HepG2 (cell line): ENCODE results near the gene ZSWIM5. TPM values are rescaled to one million over a fixed set of nuclear protein-coding genes. Genes with fewer than 3 reads are reported as not detected.

ENCODE experiments used
- ARHGAP35 ChIP-seq: sonication (generic); formaldehyde crosslinking; IDR thresholded peaks from 2 replicates; pipeline ENCODE4 v1.9.0; 2022; ENCODE audit warnings: mild to moderate bottlenecking, inconsistent platforms, moderate library complexity, missing genetic modification reagents, borderline replicate concordance
- ARNT2 ChIP-seq: sonication (generic); formaldehyde crosslinking; IDR thresholded peaks from 2 replicates; pipeline ENCODE4 v1.8.0; 2022; ENCODE audit warnings: mild to moderate bottlenecking, low read depth, missing genetic modification reagents, moderate library complexity
- ATF3 ChIP-seq: sonication (generic); formaldehyde crosslinking; IDR thresholded peaks from 2 replicates; pipeline ENCODE4 v1.4.0; 2020; ENCODE audit warnings: missing genetic modification reagents
- BCLAF1 ChIP-seq: fragments of 450-650 bp; IDR thresholded peaks from 2 replicates; pipeline ENCODE4 v1.6.1; 2017; ENCODE audit warnings: mild to moderate bottlenecking
- CBX1 ChIP-seq: IDR thresholded peaks from one replicate; pipeline ENCODE4 v1.6.1; 2016; ENCODE audit warnings: antibody characterized with exemption, low read depth
- FOXK1 ChIP-seq: sonication (generic); formaldehyde crosslinking; IDR thresholded peaks from 2 replicates; pipeline ENCODE4 v1.4.0; 2020; ENCODE audit warnings: low read depth, missing genetic modification reagents, borderline replicate concordance
- HINFP ChIP-seq: sonication (generic); formaldehyde crosslinking; IDR thresholded peaks from 2 replicates; pipeline ENCODE4 v1.4.0; 2020; ENCODE audit warnings: low read depth, mild to moderate bottlenecking, missing genetic modification reagents
- HNRNPK ChIP-seq: fragments of 200-400 bp; formaldehyde crosslinking; IDR thresholded peaks from 2 replicates; pipeline ENCODE4 v1.6.1; 2018; ENCODE audit warnings: low read length, low read depth, moderate library complexity, mild to moderate bottlenecking; ENCODE audit not compliant: poor library complexity, severe bottlenecking
- HOXA7 ChIP-seq: sonication (generic); formaldehyde crosslinking; IDR thresholded peaks from 2 replicates; pipeline ENCODE4 v1.8.1; 2022; ENCODE audit warnings: mild to moderate bottlenecking, missing genetic modification reagents, moderate library complexity
- KDM3A ChIP-seq: IDR thresholded peaks from 2 replicates; pipeline ENCODE4 v1.6.1; 2018; ENCODE audit warnings: low read depth, missing compliant biosample characterization
- MAX ChIP-seq: IDR thresholded peaks from 2 replicates; pipeline ENCODE4 v1.6.1; 2012; ENCODE audit warnings: inconsistent platforms
- NCOA5 ChIP-seq: sonication (generic); formaldehyde crosslinking; IDR thresholded peaks from 2 replicates; pipeline ENCODE4 v1.4.0; 2020; ENCODE audit warnings: missing genetic modification reagents
- NFKB2 ChIP-seq: sonication (generic); formaldehyde crosslinking; IDR thresholded peaks from 2 replicates; pipeline ENCODE4 v1.4.0; 2020; ENCODE audit warnings: missing genetic modification reagents, borderline replicate concordance
- NR2F6 ChIP-seq, 2 experiments: IDR thresholded peaks; 2 replicates each; pipeline ENCODE4 v1.6.1; 2016; ENCODE audit warnings: antibody characterized with exemption in 1 of 2, mild to moderate bottlenecking in 1 of 2
- RNF2 ChIP-seq: fragments of 450-650 bp; conservative IDR thresholded peaks from 2 replicates; pipeline ENCODE4 v1.6.1; 2016; ENCODE audit warnings: low read depth
- SKI ChIP-seq: fragments of 450-650 bp; IDR thresholded peaks from one replicate; pipeline ENCODE4 v1.6.1; 2018; ENCODE audit warnings: mild to moderate bottlenecking; ENCODE audit not compliant: partially characterized antibody
- ZBTB38 ChIP-seq: sonication (generic); formaldehyde crosslinking; IDR thresholded peaks from 2 replicates; pipeline ENCODE4 v1.5.1; 2020; ENCODE audit warnings: mild to moderate bottlenecking, missing genetic modification reagents
- ZNF124 ChIP-seq: sonication (generic); formaldehyde crosslinking; IDR thresholded peaks from 2 replicates; pipeline ENCODE4 v1.4.0; 2020; ENCODE audit warnings: missing genetic modification reagents
- ZNF30 ChIP-seq: sonication (generic); formaldehyde crosslinking; IDR thresholded peaks from 2 replicates; pipeline ENCODE4 v1.5.0; 2020; ENCODE audit warnings: mild to moderate bottlenecking, missing genetic modification reagents
- ZNF382 ChIP-seq: sonication (generic); formaldehyde crosslinking; IDR thresholded peaks from 2 replicates; pipeline ENCODE4 v1.5.0; 2020; ENCODE audit warnings: missing genetic modification reagents, mild to moderate bottlenecking, borderline replicate concordance
- ZNF383 ChIP-seq: sonication (generic); formaldehyde crosslinking; IDR thresholded peaks from 2 replicates; pipeline ENCODE4 v1.4.0; 2020; ENCODE audit warnings: missing genetic modification reagents, mild to moderate bottlenecking, borderline replicate concordance
- ZNF501 ChIP-seq: sonication (generic); formaldehyde crosslinking; IDR thresholded peaks from 2 replicates; pipeline ENCODE4 v1.5.1; 2020; ENCODE audit warnings: mild to moderate bottlenecking, moderate library complexity, missing genetic modification reagents
- ZNF562 ChIP-seq: sonication (generic); formaldehyde crosslinking; IDR thresholded peaks from 2 replicates; pipeline ENCODE4 v1.8.0; 2022; ENCODE audit warnings: missing genetic modification reagents, borderline replicate concordance
- ZNF569 ChIP-seq: sonication (generic); formaldehyde crosslinking; IDR thresholded peaks from 2 replicates; pipeline ENCODE4 v1.5.0; 2020; ENCODE audit warnings: mild to moderate bottlenecking, missing genetic modification reagents, moderate library complexity, borderline replicate concordance
- ZNF7 ChIP-seq: IDR thresholded peaks from 2 replicates; pipeline ENCODE4 v1.6.1; 2016; ENCODE audit warnings: missing biosample characterization, missing genetic modification reagents
- ZNF747 ChIP-seq: sonication (generic); formaldehyde crosslinking; IDR thresholded peaks from 2 replicates; pipeline ENCODE4 v1.8.1; 2023; ENCODE audit warnings: missing genetic modification reagents, mild to moderate bottlenecking, borderline replicate concordance
- polyA plus RNA-seq, 8 experiments: library from polyadenylated mRNA; depleted of rRNA in 3 of 8; stranded (reverse) in 7 of 8; unstranded in 1 of 8; fragments of >200 nt; fragmentation: Illumina TruSeq in 4 of 8; extraction: Trizol in 4 of 8; gene quantifications; 2 replicates each; pipeline versions ENCODE4 v1.2.1 to v1.2.3, GENCODE V29; 2011 to 2016; ENCODE audit warnings: low read depth in 4 of 8, missing spikeins in 1 of 8, mixed read lengths in 1 of 8; ENCODE audit not compliant: insufficient read depth in 1 of 8
- total RNA-seq, 5 experiments: library from RNA; depleted of rRNA; stranded (reverse); fragments of >200 nt; fragmentation: Illumina TruSeq; extraction: Trizol; gene quantifications; 2 replicates each; pipeline ENCODE4 v1.2.3, GENCODE V29; 2016; ENCODE audit warnings: low read depth in 1 of 5

The ZSWIM5 gene
- total and polyA plus RNA-seq, 2 of the 13 experiments (the other 11 are each of a cell fraction or from before 2014, with no cell fraction given), result 11.0 to 20.6 TPM

GRCh38 chr1:45010855-45011811 is 195.3 kb downstream of the ZSWIM5 start, which contains the start of gene HECTD3 (continued):
- TF ChIP-seq BCLAF1 (no peak), ZNF124 (CRISPR knock-in tag) (no peak), ZNF7 (no peak; the same call in 1 of the 2 replicates), MAX (peak; percentile 33; the same call in 1 of the 2 replicates), KDM3A (CRISPR knock-in tag) (no peak), NCOA5 (CRISPR knock-in tag) (no peak), HOXA7 (no peak), ZNF747 (no peak), ZNF562 (CRISPR knock-in tag) (no peak), ARNT2 (CRISPR knock-in tag) (peak; percentile 21; the same call in 1 of the 2 replicates), NFKB2 (CRISPR knock-in tag) (no peak; the same call in 1 of the 2 replicates), ZBTB38 (CRISPR knock-in tag) (no peak), ARHGAP35 (no peak), ZNF383 (no peak), SKI (no peak), CBX1 (peak; percentile 84), ZNF569 (CRISPR knock-in tag) (no peak), RNF2 (no peak), ATF3 (CRISPR knock-in tag) (no peak), FOXK1 (no peak), ZNF501 (CRISPR knock-in tag) (no peak), ZNF382 (CRISPR knock-in tag) (no peak), HINFP (CRISPR knock-in tag) (no peak), HNRNPK (peak; percentile 70), ZNF30 (CRISPR knock-in tag) (no peak), NR2F6 (IDR thresholded peaks at IDR 0.05) (no peak), NR2F6 (CRISPR knock-in tag; IDR thresholded peaks at IDR 0.05) (no peak)
